ENCODE measurements around the gene RRAGC.

Gene RRAGC, protein sequence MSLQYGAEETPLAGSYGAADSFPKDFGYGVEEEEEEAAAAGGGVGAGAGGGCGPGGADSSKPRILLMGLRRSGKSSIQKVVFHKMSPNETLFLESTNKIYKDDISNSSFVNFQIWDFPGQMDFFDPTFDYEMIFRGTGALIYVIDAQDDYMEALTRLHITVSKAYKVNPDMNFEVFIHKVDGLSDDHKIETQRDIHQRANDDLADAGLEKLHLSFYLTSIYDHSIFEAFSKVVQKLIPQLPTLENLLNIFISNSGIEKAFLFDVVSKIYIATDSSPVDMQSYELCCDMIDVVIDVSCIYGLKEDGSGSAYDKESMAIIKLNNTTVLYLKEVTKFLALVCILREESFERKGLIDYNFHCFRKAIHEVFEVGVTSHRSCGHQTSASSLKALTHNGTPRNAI

DNA sequence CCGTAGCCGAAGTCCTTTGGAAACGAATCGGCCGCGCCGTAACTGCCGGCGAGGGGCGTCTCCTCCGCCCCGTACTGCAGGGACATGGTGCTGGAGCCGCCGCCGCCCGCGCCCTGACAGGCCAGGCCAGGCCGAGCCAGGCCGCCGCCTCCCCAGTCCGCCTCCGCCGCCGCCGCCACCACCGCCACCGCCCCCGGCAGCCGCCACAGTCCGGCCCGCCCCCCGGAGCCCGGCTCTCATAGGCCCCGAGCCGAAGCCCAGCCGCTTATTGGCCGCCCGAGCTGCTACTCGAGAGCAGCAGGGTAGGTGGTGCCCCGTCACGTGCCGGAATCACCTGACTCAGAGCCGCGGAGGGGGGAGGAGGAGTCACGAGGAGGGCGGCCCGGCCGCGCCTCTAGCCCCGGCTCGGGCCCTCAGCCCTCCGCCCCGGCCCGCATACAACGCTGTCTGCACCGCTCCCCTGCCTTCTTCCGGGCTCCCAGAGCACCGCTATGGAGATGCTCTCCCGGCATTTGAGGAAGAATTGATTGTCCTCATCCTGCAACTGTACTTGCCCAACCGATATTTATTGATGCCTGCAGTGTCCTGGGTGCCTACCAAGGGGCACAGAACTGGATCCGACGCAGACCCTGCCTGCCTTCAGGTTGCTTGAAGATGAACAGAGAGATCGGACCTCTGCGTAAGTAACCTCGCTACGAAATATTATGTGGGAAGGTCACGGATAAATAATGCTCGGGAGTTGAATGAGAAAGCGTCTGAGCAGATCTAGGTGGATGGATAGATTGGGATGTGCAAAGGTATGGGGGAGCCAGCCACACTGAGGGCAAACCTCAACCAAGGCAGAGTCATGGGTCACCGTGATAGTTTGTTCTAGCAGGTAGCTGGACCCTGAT lies at the start of gene RRAGC:
Gene RRAGC, minus strand, starts transcription at position 212 of the 893 bp plus-strand sequence. Its CDS starts 126 bp downstream, at position 86.
- peak; percentile 98 for DNase-seq

DNA sequence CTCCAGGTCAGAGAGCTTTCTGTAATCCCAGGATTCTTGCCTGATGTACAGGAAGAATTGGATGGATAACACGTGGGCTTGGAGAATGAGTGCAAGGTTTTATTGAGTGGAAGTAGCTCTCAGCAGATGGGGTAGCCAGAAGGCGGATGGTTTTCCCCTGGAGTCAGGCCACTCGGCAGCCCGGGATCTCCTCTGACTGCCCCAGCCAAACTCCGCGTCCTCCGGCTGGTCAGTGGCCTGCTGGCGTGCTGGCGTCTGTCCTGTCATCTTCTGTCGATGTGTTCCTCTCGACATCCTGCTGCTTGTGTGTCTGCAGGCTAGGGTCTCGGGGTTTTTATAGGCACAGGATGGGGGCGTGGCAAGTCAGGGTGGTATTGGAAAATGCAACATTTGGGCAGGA lies 49.2 kb upstream of the RRAGC start:
- DNase-seq, result no peak

DNA sequence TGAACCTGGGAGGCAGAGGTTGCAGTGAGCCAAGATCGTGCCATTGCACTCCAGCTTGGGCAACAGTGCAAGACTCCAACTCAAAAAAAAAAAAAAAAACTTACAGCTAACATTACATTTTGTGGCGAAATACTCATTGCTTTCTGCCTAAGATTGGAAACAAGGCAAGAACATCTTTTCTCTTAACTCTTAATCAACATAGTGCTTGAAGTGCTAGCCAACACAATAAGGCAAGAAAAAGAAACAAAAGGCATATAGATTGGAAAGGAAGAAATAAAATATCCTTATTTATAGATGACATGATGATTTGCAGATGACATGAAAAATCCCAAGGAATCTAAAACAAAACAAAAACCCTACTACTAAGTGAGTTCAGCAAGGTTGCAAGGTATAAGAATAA lies 46.4 kb upstream of the RRAGC start:
- DNase-seq, result no peak

DNA sequence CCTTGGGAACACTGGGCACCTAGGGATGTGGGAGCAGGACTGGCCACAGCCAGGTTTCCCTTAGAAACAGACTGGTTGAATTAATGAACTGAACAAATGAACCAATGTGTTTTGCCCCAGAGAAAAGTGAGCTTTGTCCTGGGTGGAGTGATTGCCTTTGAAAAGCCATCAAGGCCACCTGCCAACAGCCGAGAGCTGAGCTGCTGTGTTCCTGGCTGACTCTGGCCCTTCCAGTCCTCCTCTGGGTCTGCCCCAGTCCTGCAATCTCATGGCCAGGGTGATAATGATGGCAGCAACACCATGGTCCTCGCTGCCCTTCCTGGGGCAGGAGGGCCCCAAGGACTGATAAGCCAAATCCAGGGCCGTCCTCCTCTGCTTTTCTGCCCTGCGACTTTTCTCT lies 40.0 kb upstream of the RRAGC start:
- no peak for DNase-seq

DNA sequence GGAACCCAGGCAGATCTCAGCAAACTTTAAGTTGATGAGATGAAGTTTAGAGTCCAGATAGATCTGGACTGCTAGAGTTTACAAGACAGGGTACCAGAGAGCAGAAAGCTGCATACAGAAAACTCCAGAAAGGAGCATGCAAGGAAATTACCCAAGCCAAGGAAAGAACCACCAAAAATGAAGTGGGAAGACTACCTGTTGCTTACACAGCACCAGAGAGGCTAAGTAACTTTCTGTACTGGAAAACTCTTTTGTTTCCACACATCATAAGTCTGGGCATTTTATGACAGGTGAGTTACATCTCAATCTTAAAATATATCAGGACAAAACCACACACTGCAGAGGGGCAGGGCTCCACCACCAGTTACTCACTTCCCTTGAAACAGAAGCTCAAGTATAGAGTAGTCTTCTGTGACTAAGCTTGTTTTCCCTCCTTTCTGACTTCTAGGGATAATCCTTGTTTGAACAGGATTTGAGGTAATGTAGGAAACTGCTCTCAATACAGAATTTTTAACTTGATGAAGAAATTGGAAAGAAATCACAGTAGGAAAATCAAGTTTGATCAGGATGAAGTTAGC lies 39.2 kb upstream of the RRAGC start:
- DNase-seq, result no peak

DNA sequence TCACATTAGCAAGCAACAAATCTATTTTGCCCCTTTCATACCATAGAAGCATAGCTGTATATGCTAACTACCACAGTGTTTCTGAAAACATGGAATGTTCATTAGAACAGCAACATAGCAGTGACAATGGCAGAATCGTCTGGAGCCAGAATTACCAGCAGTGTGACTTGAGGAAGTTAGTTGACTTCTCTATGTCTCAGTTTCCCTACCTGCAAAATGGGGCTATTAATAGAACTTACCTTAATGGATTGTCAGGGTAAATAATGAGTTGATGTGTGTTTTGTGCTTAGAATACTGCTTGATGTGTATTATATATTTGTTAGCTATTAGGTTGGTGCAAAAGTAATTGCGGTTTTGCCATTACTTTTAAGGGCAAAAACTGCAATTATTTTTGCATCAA lies 36.6 kb upstream of the RRAGC start:
- DNase-seq, result no peak

DNA sequence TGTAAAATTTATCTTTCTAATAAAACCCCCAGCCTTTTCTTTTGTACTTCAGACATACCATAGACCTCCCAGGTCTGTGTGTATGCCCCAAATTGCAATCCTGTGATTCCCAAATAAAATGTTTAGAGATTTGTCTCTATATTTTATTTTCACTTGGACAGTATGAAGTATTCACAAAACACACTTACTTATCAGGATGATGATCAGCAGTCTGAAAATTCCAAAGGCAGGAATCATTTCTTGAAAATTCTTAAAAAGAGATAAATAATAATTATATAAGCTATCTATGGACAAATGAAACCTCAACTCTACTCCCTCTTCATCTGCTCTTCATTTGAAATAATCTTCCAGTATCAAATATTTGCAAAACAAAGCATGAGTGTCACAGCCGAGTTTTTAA lies 33.4 kb upstream of the RRAGC start:
- no peak for DNase-seq

DNA sequence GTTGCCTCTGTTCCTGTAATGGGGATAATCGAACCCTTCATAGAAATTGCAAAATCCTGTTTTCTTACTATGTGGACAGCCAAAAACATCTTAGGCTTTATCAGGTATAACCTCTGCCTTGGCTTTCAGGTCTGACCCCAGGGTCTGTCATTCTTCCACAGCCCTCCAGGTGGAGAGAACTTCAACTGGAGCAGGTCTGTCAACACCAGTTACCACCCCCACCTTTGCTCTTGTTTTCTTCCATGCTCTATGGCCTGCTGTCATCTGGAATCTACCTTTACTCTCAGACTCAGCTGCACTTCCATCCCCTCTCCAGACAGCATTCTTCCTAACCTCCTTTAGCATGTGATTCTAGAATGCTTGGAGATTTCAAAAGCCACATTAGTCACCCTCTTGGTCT lies 32.2 kb upstream of the RRAGC start:
- peak; percentile 13 for DNase-seq

DNA sequence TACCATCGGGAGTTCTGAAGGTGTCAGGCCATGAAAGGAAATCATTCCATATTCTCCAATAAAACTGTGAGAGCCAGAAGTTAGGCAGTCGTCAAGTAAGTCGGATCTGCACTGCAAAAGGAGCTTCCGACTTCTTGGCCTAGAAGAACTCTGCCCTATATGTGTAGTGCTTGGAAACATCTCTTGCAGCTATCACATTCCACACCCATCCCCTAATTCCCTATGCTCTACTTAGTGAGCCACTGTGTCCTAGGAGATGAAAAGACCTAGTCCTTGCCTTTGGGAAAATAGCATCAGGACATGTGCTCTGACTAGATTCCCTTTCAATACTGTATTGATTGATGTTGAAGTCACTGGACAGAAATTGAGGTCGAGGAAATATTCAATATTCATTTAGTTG lies 30.0 kb upstream of the RRAGC start:
- no peak for DNase-seq

DNA sequence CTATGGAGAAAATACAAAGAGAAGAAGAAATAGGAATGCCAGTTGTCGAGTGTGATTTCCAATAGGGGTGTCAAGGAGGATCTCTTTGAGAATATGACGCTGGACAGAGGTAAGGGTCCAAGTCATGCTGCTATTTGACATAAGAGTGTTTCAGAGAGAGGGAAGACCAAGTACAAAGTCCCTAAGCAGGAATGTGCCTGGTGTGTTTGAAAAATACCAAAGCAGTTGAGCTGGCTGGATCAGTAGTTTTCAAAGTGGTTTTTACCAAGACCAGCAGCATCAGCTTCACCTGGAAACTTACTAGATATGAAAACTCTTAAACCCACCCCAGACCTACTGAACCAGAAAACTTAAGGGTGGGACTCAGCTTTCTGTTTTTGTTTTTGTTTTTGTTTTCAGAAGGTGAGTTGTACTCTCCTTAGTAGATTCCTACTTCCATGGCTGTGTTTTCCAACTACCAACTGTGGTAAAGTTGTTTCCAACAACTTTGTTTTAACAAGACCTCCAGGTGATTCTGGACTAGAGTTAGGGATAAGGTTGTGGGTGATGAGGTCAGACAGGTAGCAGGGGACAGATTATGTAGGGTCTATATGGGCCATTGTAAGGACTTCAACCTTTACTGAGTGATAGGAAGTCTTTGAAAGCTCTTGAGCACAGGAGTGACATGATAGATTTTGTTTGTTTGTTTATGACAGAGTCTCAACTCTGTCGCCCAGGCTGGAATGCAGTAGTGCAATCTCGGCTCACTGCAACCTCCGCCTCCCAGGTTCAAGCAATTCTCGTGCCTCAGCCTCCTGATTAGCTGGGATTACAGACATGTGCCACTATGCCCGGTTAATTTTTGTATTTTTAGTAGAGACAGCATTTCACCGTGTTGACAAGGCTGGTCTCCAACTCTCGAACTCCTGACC lies 29.1 kb upstream of the RRAGC start:
- no peak for DNase-seq

DNA sequence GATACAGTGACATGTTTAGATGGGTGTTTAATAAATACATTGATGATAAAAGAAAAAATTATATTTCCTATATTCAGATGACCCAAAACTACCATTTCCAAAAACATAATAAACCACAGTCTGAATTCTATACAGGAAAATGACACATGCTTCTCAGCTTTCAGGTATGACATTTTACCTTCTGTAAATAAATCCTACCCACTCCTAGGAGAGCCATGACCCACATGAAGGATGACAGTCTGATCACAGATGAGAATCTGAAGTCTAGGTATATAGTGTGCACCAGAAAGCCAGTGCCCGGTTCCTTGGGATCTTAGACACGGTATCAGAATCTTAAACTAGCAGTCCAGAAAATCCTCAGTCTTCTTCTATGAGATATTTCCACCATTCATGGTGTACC lies 25.5 kb upstream of the RRAGC start:
- DNase-seq, result no peak

DNA sequence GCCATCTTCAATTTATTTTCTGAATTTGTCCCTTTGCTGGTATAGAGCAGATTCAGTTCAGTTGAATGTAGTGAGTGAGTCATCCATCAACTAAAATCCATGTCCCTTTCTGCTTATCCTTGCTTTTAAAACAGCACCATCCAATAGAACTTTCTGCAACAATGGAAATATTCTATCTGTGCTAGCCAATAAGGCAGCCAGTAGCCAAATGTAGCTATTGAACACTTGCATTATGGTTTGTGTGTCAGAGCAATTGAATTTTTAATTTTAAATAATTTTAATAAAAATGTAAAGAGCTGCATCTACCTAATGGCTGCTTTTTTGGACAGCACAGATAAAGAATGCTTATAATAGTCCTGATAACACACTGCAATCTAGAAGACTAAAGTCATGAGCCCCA lies 21.9 kb upstream of the RRAGC start, which contains the start of gene GJA9:
Gene GJA9, minus strand, starts transcription at position 101 of the 400 bp plus-strand sequence. CDS start 5,489 bp downstream, outside the sequence.
- no peak for DNase-seq

DNA sequence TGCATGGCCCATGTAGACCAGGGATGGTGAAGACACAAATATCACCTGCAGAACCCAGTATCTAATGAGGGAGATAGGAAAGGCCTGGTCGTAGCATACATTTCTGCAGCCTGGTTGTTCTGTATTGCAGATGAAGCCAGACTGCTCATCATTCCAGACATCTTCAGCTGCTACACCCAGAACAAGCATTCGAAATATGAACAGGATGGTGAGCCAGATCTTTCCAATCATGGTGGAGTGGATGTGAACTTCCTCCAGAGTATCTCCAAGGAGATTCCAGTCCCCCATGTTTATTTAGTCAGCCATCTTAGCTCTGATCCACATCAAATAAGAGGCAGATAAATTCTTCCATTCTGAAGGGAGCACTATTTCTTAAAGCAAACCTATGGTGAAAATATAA lies 16.2 kb upstream of the RRAGC start:
- no peak for DNase-seq

DNA sequence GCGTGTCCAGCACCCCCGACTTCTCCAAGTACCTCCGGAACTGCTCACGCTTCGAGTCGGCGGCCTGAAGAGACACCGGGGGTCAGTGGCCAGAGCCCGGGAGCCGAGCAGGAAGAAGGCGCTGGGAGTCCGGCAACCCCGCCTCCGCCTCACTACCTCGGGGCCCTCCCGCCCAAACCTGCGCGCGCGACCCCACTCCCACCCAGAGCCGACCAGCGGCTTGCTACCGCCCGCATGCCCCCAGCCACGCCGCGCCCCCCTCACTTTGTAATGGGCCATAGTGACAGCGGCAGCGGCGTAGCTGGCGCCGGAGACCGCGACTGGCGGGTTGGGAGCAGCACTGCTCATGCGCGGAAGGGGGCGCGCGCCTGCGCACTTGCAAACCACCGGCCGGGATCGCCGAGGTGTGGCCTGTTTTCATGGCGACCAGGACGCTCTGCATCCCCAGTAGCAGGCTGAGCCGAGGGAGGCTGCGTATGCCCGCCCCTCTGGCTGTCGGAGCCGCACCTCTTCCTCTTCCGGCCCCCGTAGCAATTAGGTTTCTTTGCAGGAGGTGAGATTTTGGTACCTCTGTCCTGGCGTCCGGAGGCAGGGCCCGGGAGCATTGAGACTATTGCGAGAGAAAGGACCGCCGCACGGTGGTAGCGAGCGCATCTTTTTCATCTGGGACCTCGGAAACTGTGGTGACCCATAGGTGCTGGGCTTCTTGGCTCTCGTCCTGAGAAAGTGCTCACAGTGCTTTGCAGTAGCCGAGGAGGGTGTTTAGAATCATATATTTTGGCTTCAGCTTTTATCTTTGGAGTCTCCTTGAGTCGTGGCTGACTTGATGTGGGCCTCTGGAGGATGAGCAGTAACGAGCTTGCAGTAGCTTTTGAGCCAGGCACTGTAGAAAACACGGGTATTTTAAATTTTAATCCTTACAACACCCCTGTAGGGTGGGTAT lies 13.7 kb upstream of the RRAGC start, which contains the start of gene MYCBP:
Gene MYCBP, minus strand, starts transcription at position 322 of the 943 bp plus-strand sequence. Its CDS starts 43 bp downstream, at position 279.
- peak; percentile 95 for DNase-seq

DNA sequence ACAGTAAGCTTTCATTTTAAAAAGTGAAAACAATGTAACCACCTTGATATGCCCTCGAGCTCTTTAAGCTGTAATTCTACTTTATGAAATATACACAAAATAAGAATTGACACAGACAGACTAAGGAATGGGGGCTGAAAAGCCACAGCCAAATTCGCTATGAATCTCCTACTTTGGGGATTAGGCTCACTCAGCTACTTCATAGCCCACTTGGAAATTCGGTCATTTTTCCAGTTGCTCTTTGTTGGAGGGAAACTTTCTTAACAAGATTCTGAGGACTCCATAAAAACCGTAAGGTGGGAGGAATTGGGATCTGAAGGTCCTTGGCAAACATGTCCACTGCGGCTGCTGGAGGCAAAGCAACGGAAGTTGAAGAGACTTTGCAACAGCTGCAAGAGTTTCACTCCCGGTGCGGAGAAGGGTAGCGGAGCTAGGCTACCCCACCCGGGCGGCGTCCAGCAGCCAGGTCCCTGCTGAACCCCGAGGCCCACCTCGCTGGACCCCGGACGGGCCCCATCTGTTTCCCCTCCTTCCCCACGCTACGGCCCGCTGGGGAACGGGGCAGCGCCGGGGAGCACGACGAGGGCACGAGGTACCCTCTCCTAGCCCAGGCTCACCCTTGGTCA lies 12.9 kb upstream of the RRAGC start:
- DNase-seq, result peak; percentile 22

DNA sequence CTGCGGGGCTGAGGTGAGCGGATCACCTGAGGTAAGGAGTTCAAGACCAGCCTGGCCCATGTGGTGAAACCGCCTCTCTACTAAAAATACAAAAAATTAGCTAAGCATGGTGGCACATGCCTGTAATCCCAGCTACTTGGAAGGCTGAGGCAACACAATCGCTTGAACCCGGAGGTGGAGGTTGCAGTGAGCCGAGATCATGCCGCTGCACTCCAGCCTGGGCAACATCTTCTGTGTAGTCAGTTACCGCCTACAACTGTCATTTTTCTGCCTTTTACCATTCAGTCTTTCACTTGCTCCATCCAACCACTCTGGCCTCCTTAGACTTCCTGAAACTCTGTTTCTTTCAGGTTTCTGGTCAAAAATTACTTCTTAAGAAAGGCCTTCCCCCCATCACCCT lies 11.4 kb upstream of the RRAGC start:
- DNase-seq, result no peak

DNA sequence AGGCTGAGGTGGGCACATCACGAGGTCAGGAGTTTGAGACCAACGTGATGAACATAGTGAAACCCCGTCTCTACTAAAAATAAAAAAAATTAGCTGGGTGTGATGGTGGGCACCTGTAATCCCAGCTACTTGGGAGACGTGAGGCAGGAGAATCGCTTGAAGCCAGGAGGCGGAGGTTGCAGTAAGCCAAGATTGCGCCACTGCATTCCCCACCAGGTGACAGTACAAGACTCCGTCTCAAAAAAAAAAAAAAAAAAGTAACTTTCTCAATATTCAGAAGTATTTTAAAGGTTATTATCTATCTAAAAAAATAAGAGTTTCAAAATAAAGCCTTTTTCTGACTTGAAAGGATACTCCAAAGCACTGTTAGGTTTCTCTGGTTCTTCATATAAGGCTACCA lies 7.6 kb upstream of the RRAGC start:
- DNase-seq, result no peak

DNA sequence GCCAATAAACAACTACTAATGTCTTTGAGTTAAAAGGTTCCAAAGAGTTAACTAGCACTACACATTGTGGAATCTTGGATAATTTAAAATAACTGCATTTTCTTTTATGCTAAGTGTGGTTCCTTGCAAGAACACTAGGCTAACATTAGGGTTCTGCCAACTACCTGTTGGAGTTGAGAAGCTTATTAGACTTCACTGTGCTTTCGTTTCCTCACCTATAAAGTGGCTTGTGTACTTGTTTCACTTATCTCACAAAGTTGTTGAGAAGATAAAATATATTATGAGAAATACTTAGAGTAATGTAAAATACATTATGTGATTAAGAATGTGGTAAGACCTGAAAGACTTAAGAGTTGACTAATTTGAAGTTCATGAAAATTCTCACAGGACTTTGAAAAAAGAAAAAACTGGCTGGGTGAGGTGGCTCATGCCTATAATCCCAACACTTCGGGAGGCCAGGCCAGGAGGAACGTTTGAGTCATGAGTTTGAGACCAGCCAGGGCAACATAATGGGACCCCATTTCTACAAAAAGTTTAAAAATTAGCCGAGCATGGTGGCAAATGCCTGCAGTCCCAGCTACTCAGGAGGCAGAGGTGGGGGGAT lies 5.6 kb upstream of the RRAGC start:
- DNase-seq, result no peak

DNA sequence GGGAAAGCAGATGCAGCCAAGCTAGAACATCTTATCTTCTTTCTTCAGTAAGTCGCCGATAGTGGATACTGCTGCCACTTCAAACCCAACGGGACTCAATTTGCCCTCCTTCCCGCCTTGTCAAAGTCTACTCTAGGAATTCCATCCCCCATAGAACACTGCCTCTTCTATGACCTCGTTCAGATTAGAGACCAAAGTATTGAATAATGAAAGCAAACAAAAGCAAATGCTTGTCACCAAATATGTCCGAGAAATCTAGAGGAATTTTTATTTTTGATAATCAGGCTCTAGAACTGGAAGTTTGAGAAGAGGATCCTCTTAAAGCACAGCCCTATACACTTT lies 853 bp upstream of the RRAGC start:
- peak; percentile 34 for DNase-seq

DNA sequence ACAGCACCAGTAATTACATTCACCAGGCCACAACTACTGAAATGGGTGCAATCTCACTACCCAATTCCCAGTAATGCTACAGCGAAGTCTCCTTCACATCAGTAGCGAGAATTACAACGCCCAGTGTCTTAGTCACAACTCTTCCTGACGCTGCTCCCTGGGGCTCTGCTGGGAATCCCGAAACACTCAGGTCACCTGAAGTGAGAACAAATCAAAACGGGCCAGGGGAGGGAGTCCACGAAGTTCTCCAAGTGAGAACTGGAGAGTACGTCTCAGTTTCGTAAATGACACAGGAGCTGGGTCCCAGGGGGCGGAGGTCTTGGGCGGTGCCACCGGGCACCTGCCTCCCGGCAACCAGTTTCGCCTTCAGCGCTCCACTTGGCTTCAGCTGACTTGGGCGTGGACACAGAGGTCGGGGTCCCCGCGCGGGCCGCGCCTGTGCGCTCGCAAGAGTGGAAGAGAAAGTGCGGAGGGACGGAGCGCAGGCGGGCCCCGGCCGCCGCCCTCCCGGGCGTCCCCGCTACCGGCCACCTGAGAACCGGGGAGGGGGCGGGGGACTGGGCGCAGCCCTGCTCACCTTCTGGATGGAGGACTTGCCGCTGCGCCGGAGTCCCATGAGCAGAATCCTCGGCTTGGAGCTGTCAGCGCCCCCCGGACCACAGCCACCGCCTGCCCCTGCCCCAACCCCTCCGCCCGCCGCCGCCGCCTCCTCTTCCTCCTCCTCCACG lies 575 bp downstream of the RRAGC start:
- DNase-seq, result peak; percentile 54

Data from hematopoietic multipotent progenitor cell treated with erythropoietin and hydrocortisone succinate and interleukin-3 and kit ligand, for 8 days (in vitro differentiated cells).